Natural killer cell treated with Interleukin-12 subunit alpha and Interleukin-12 subunit beta and Interleukin-15 and Interleukin-18, amount 100 ng/mL, for 72 hours (primary cell): ENCODE measurements around the gene ANKRD18A. TPM values are rescaled to one million over a fixed set of nuclear protein-coding genes. Genes with fewer than 3 reads are reported as not detected.
"Not testable (repeated sequence)": the region's sequence is repeated elsewhere in the genome, so short reads cannot be mapped to it uniquely, and the experiment has no call there.

Source experiments
- ATAC-seq, 2 donors: fragments of 150-1000 bp; cut with Tn5 transposase in 1 of 2; sonication (Bioruptor Pico), chemical (Tn5 transposase) in 1 of 2; 2 replicates each; pipeline ENCODE4 v1.10.0; 2021
- DNase-seq: peaks from one replicate; pipeline ENCODE4 v3.0.0; 2022; ENCODE audit warnings: low spot score
- H3K27ac Mint-ChIP-seq, 2 donors: 1 replicate in 1 of 2; 2 replicates in 1 of 2; pipeline ENCODE4 v1.8.0; 2022; ENCODE audit warnings: mixed read lengths in 2 of 2, mild to moderate bottlenecking in 1 of 2, moderate library complexity in 1 of 2
- H3K27me3 Mint-ChIP-seq, 2 donors: 1 replicate in 1 of 2; 2 replicates in 1 of 2; pipeline ENCODE4 v1.8.0; 2022; ENCODE audit warnings: mixed read lengths in 2 of 2
- H3K36me3 Mint-ChIP-seq: one replicate; pipeline ENCODE4 v1.8.0; 2022; ENCODE audit warnings: mixed read lengths
- H3K4me1 Mint-ChIP-seq, 2 donors: 1 replicate in 1 of 2; 2 replicates in 1 of 2; pipeline ENCODE4 v1.8.0; 2022; ENCODE audit warnings: low read depth in 2 of 2, mixed read lengths in 2 of 2, mild to moderate bottlenecking in 1 of 2
- H3K4me3 Mint-ChIP-seq: one replicate; pipeline ENCODE4 v1.8.0; 2022; ENCODE audit warnings: mixed read lengths
- H3K9me3 Mint-ChIP-seq: 2 replicates; pipeline ENCODE4 v1.8.0; 2022; ENCODE audit warnings: mixed read lengths
- total RNA-seq, 2 donors: library from RNA; stranded (reverse); gene quantifications; one replicate each; pipeline ENCODE4 v1.2.3, GENCODE V29; 2022

Gene ANKRD18A
- total RNA-seq, 2 donors from 2014 or later: 2.7 TPM; not detected in 1

GRCh38 chr9:38546497-38547163 lies 73.8 kb downstream of the ANKRD18A start:
- H3K27me3 Mint-ChIP-seq, ATAC-seq, H3K36me3 Mint-ChIP-seq, H3K9me3 Mint-ChIP-seq: not testable (repeated sequence)
- Mint-ChIP-seq H3K4me3 (peak overlapping the region; percentile 19), H3K27ac (peak overlapping the region; percentile 54 to 87), H3K4me1 (peaks cover 36 to 42% of the 10 kb centered on the region in 2 donors)
- peak; percentile 66 for DNase-seq

- H3K36me3 Mint-ChIP-seq, H3K27ac Mint-ChIP-seq, H3K9me3 Mint-ChIP-seq, ATAC-seq, H3K4me3 Mint-ChIP-seq, DNase-seq: not testable (repeated sequence)
- H3K4me1 Mint-ChIP-seq: peaks cover 4 to 13% of the 10 kb centered on the region in 2 donors
- peaks cover 10 to 11% of the 10 kb centered on the region in 2 donors for H3K27me3 Mint-ChIP-seq
Measured at GRCh38 chr9:38540535-38540934, 79.9 kb downstream of the ANKRD18A start.

- Mint-ChIP-seq H3K27ac (no peak overlapping the region), H3K9me3 (no peaks in the 10 kb centered on the region), H3K27me3 (peaks cover 0 to 5% of the 10 kb centered on the region in 2 donors), H3K4me1 (no peaks in the 10 kb centered on the region), H3K4me3 (no peak overlapping the region), H3K36me3 (peaks cover 11% of the 10 kb centered on the region)
- DNase-seq: no peak
- no peak for ATAC-seq
Measured at GRCh38 chr9:38529317-38529716, 91.1 kb downstream of the ANKRD18A start.

- Mint-ChIP-seq H3K4me3 (no peak overlapping the region), H3K27ac (no peak overlapping the region), H3K9me3 (no peaks in the 10 kb centered on the region), H3K27me3 (peaks cover 0 to 5% of the 10 kb centered on the region in 2 donors), H3K4me1 (no peaks in the 10 kb centered on the region), H3K36me3 (peaks cover 11% of the 10 kb centered on the region)
- DNase-seq (no peak), ATAC-seq (no peak)
Measured at GRCh38 chr9:38527503-38527902, 92.9 kb downstream of the ANKRD18A start.

GRCh38 chr9:38526591-38526990 lies 93.8 kb downstream of the ANKRD18A start:
- H3K36me3 Mint-ChIP-seq: peaks cover 11% of the 10 kb centered on the region
- peak in 1 of 2 donors; percentile 6 for ATAC-seq
- no peaks in the 10 kb centered on the region for H3K4me1 Mint-ChIP-seq
- H3K4me3 Mint-ChIP-seq: no peak overlapping the region
- peaks cover 0 to 11% of the 10 kb centered on the region in 2 donors for H3K27me3 Mint-ChIP-seq
- no peak for DNase-seq
- no peak overlapping the region for H3K27ac Mint-ChIP-seq
- no peaks in the 10 kb centered on the region for H3K9me3 Mint-ChIP-seq

- DNase-seq (no peak), ATAC-seq (no peak)
- no peak overlapping the region for H3K27ac Mint-ChIP-seq
Measured at GRCh38 chr9:38523121-38523520, 97.3 kb downstream of the ANKRD18A start.

GRCh38 chr9:38521762-38522161 lies 98.6 kb downstream of the ANKRD18A start:
- Mint-ChIP-seq H3K4me3 (no peak overlapping the region), H3K9me3 (no peaks in the 10 kb centered on the region), H3K36me3 (no peaks in the 10 kb centered on the region), H3K27ac (no peak overlapping the region), H3K4me1 (no peaks in the 10 kb centered on the region), H3K27me3 (peaks cover 0 to 11% of the 10 kb centered on the region in 2 donors)
- no peak for ATAC-seq
- no peak for DNase-seq

More at GRCh38 chr9:38523121-38523520, 97.3 kb downstream of the ANKRD18A start:
- Mint-ChIP-seq H3K36me3 (no peaks in the 10 kb centered on the region), H3K27me3 (peaks cover 0 to 13% of the 10 kb centered on the region in 2 donors), H3K4me1 (no peaks in the 10 kb centered on the region), H3K4me3 (no peak overlapping the region), H3K9me3 (no peaks in the 10 kb centered on the region)

Other genes starting within 250 kb of the ANKRD18A start
- gene ALDH1B1, start 227.9 kb downstream of the ANKRD18A start, total RNA-seq: 10 to 100 TPM; 16.7 to 25.6 TPM
- not detected for gene IGFBPL1, start 196.1 kb downstream of the ANKRD18A start, total RNA-seq
- not detected for gene FAM240B, start 99.5 kb upstream of the ANKRD18A start, total RNA-seq